Coronary artery (tissue), 2 donors: ENCODE measurements around the gene HYPK.

ENCODE experiments used
- DNase-seq: peaks from one replicate; pipeline ENCODE4 v3.0.0-alpha.2; 2017; ENCODE audit warnings: low spot score
- H3K27ac ChIP-seq, 2 donors: fragments of 200-600 bp; sonication (generic); one replicate each; pipeline ENCODE4 v1.5.1; 2016 to 2019
- H3K4me3 ChIP-seq: fragments of 200-600 bp; sonication (generic); 2 replicates; pipeline ENCODE4 v1.5.1; 2016; ENCODE audit warnings: mild to moderate bottlenecking, moderate library complexity
- TF ChIP-seq, protein P1 (sequence below): fragments of 200-600 bp; sonication (generic); IDR thresholded peaks from one replicate; pipeline ENCODE4 v1.5.1; 2019; ENCODE audit warnings: antibody characterized with exemption

The HYPK gene, protein sequence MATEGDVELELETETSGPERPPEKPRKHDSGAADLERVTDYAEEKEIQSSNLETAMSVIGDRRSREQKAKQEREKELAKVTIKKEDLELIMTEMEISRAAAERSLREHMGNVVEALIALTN

DNA sequence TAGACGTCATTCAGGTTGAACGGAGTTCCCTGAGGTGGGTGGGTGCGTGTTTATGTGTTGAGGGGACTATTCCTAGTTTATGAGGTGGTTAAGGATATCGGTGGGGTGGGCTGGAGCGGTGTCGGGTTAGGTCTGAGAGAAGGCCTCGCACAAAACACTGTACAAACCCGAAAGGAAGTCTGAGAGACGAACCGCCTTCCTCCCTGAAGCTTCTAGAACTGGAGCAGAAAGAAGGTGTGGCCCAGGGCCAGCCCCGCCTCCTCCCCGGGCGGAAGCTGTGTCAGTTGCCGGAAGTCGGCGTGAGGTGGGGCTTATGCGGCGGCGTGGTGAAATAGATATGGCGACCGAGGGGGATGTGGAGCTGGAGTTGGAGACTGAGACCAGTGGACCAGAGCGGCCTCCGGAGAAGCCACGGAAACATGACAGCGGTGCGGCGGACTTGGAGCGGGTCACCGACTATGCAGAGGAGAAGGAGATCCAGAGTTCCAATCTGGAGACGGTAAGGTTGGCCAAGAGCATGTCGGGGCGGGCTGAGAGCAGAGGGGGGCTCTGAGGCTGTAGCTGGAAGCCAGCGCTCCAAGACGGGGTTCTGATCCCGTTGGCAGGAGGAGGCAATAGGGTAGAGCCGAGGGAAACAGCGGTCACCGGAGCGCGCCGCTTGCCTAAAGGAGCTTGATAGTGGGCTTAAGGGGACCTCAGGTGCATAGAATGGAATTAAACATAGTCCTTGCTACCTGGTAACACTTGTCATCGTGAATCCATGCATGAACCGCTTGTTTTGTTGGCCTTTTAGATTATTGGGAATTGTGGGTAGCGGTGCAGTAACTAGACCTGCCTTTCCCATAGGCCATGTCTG, at the start of gene HYPK:
Gene HYPK, plus strand, starts transcription at position 314 of the 856 bp plus-strand sequence. Its CDS starts 24 bp downstream, at position 338.
- peak; percentile 95 for DNase-seq
- Histone ChIP-seq H3K27ac (peak within 1 kb of the TSS; percentile 75 to 96), H3K4me3 (peak within 1 kb of the TSS; percentile 84)
- TF ChIP-seq, protein P1, sequence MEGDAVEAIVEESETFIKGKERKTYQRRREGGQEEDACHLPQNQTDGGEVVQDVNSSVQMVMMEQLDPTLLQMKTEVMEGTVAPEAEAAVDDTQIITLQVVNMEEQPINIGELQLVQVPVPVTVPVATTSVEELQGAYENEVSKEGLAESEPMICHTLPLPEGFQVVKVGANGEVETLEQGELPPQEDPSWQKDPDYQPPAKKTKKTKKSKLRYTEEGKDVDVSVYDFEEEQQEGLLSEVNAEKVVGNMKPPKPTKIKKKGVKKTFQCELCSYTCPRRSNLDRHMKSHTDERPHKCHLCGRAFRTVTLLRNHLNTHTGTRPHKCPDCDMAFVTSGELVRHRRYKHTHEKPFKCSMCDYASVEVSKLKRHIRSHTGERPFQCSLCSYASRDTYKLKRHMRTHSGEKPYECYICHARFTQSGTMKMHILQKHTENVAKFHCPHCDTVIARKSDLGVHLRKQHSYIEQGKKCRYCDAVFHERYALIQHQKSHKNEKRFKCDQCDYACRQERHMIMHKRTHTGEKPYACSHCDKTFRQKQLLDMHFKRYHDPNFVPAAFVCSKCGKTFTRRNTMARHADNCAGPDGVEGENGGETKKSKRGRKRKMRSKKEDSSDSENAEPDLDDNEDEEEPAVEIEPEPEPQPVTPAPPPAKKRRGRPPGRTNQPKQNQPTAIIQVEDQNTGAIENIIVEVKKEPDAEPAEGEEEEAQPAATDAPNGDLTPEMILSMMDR, result no peak

DNA sequence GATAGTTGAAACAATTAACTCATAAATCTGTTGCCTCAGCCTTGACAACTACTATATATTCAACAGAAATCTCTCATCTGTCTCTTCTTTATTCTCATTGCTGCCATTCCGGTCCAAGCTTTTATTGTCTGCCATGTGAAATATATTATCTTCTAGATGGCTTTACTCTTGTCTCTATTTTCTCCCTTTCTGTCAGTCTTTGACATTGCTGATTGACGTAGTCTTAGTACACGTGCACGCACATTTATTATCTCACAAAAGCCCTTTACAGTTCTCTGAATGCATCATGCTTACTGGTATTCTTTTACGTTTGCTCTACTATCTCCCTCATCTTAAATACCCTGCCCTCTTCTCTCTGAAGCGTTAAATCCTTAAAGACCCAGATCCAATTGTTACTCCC, 48.5 kb upstream of the HYPK start:
- no peak overlapping the region for H3K27ac ChIP-seq
- TF ChIP-seq, protein P1, result no peak
- no peak for DNase-seq
- H3K4me3 ChIP-seq, result no peak overlapping the region

DNA sequence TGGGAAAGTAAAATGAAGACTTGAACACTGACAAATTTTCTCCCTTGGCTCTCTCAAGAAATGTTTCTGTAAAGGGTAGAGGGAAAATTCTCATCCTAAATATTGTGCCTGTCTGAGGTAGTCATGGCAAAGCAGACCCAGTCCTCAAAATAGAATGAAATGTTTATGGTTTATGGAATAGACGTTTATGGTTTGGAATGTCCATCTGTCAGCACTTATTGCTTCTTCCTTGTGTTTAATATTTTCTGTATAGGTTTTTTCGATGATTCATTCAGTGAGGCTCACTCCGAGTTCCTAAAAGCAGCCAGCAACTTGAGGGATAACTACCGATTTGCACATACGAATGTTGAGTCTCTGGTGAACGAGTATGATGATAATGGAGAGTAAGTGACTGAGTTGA, 37.6 kb upstream of the HYPK start:
- no peak for DNase-seq
- Histone ChIP-seq H3K4me3 (no peak overlapping the region), H3K27ac (no peak overlapping the region)
- TF ChIP-seq, protein P1, result no peak

GRCh38 chr15:43763819-43764446, 36.5 kb upstream of the HYPK start:
- TF ChIP-seq, protein P1, result no peak

GRCh38 chr15:43769584-43770228, 30.7 kb upstream of the HYPK start:
- DNase-seq, result no peak
- no peak overlapping the region for H3K27ac ChIP-seq
- no peak overlapping the region for H3K4me3 ChIP-seq
- TF ChIP-seq, protein P1, result peak; percentile 65

More at GRCh38 chr15:43763819-43764446, 36.5 kb upstream of the HYPK start:
- Histone ChIP-seq H3K27ac (no peak overlapping the region), H3K4me3 (no peak overlapping the region)
- no peak for DNase-seq

GRCh38 chr15:43771816-43772215, 28.6 kb upstream of the HYPK start:
- no peak for DNase-seq
- TF ChIP-seq, protein P1, result no peak
- no peak overlapping the region for H3K27ac ChIP-seq
- no peak overlapping the region for H3K4me3 ChIP-seq
